H1 (cell line): ENCODE results near the gene BTBD7.

Experiments
- CTCF ChIP-seq, 3 experiments: IDR thresholded peaks; 1 replicate in 2 of 3; 2 replicates in 1 of 3; pipeline versions ENCODE4 v1.5.1 to v1.6.1; 2011; ENCODE audit warnings: low read length in 3 of 3, mild to moderate bottlenecking in 3 of 3, inconsistent platforms in 2 of 3, low read depth in 1 of 3, moderate library complexity in 1 of 3; ENCODE audit not compliant: insufficient read depth in 1 of 3; ENCODE audit errors: control extremely low read depth in 1 of 3
- GABPA ChIP-seq: IDR thresholded peaks from 2 replicates; pipeline ENCODE4 v1.6.1; 2011; ENCODE audit warnings: mild to moderate bottlenecking, low read length, moderate library complexity, borderline replicate concordance; ENCODE audit not compliant: insufficient read depth
- GTF2F1 ChIP-seq: IDR thresholded peaks from 2 replicates; pipeline ENCODE4 v1.6.1; 2012; ENCODE audit warnings: low read depth, low read length, improper control_type of control experiment, borderline replicate concordance
- NANOG ChIP-seq: IDR thresholded peaks from 2 replicates; pipeline ENCODE4 v1.6.1; 2011; ENCODE audit warnings: low read length, low read depth, mild to moderate bottlenecking, inconsistent platforms; ENCODE audit not compliant: insufficient read depth, poor library complexity, severe bottlenecking
- POLR2A ChIP-seq, 2 experiments: IDR thresholded peaks; 1 replicate in 1 of 2; 2 replicates in 1 of 2; pipeline ENCODE4 v1.6.1; 2011; ENCODE audit warnings: low read depth in 2 of 2, low read length in 2 of 2, mild to moderate bottlenecking in 2 of 2; ENCODE audit errors: control extremely low read depth in 1 of 2
- POLR2AphosphoS5 ChIP-seq: IDR thresholded peaks from 2 replicates; pipeline ENCODE4 v1.6.1; 2011; ENCODE audit warnings: low read depth, low read length
- RXRA ChIP-seq: IDR thresholded peaks from 2 replicates; pipeline ENCODE4 v1.6.1; 2011; ENCODE audit warnings: low read depth, mild to moderate bottlenecking, low read length, moderate library complexity; ENCODE audit not compliant: insufficient read depth
- TCF12 ChIP-seq: IDR thresholded peaks from 2 replicates; pipeline ENCODE4 v1.6.1; 2011; ENCODE audit warnings: low read depth, mild to moderate bottlenecking, low read length
- ZNF274 ChIP-seq: IDR thresholded peaks from 2 replicates; pipeline ENCODE4 v1.7.0; 2012; ENCODE audit warnings: low read length, borderline replicate concordance; ENCODE audit errors: extremely low read depth

GRCh38 chr14:93303659-93304058 is 29.2 kb downstream of the BTBD7 start:
- TF ChIP-seq CTCF (IDR thresholded peaks at IDR 0.05; ENCODE audit: control extremely low read depth in 1 of 3, insufficient read depth in 1 of 3, low read depth in 1 of 3, low read length in 3 of 3), result no peak
- TF ChIP-seq GTF2F1, result no peak
- no peak for TF ChIP-seq POLR2A (IDR thresholded peaks at IDR 0.05; ENCODE audit: control extremely low read depth in 1 of 2, low read depth in 2 of 2, low read length in 2 of 2)
- TF ChIP-seq NANOG, result no peak
- TF ChIP-seq TCF12, result no peak
- no peak for TF ChIP-seq RXRA
- TF ChIP-seq GABPA, result no peak
- TF ChIP-seq POLR2AphosphoS5, result no peak
- TF ChIP-seq ZNF274, result no peak
